Neural progenitor cell (in vitro differentiated cells): Measurements from ENCODE around the gene NCKAP5. TPM values are rescaled to one million over a fixed set of nuclear protein-coding genes. Genes with fewer than 3 reads are reported as not detected.
A peak's percentile ranks its signal among the peaks of the same experiment; 100 is the strongest.

Source experiments
- DNase-seq: peaks from one replicate; pipeline ENCODE4 v3.0.0-alpha.2; 2016; ENCODE audit warnings: low spot score
- H2AFZ ChIP-seq: fragments of 200-600 bp; sonication (generic); replicated peaks from 2 replicates; pipeline ENCODE4 v1.6.1; 2016; ENCODE audit warnings: antibody characterized with exemption
- H3F3A ChIP-seq: fragments of 200-600 bp; sonication (generic); 2 replicates; pipeline ENCODE4 v1.6.1; 2016; ENCODE audit warnings: antibody characterized with exemption, low read depth
- H3K27ac ChIP-seq: fragments of 200-600 bp; sonication (generic); 2 replicates; pipeline ENCODE4 v1.5.1; 2016; ENCODE audit warnings: mild to moderate bottlenecking
- H3K27me3 ChIP-seq: fragments of 200-600 bp; sonication (generic); 2 replicates; pipeline ENCODE4 v1.6.1; 2016; ENCODE audit warnings: mild to moderate bottlenecking, moderate library complexity
- H3K36me3 ChIP-seq: fragments of 200-600 bp; sonication (generic); 2 replicates; pipeline ENCODE4 v1.5.1; 2016
- H3K4me1 ChIP-seq: fragments of 200-600 bp; sonication (generic); 2 replicates; pipeline ENCODE4 v1.6.1; 2016; ENCODE audit warnings: mixed run types
- H3K4me2 ChIP-seq: fragments of 200-600 bp; sonication (generic); 2 replicates; pipeline ENCODE4 v1.6.1; 2016
- H3K4me3 ChIP-seq: fragments of 200-600 bp; sonication (generic); 2 replicates; pipeline ENCODE4 v1.5.1; 2016
- H3K79me2 ChIP-seq: fragments of 200-600 bp; sonication (generic); 2 replicates; pipeline ENCODE4 v1.6.1; 2016; ENCODE audit warnings: low read depth
- H3K9ac ChIP-seq: fragments of 200-600 bp; sonication (generic); 2 replicates; pipeline ENCODE4 v1.6.1; 2016
- H3K9me3 ChIP-seq: fragments of 200-600 bp; sonication (generic); 2 replicates; pipeline ENCODE4 v1.5.1; 2016; ENCODE audit warnings: low read depth
- H4K20me1 ChIP-seq: fragments of 200-600 bp; sonication (generic); 2 replicates; pipeline ENCODE4 v1.6.1; 2016; ENCODE audit warnings: low read depth
- H3K27ac Mint-ChIP-seq: 3 replicates; pipeline ENCODE4 v1.8.0; 2021; ENCODE audit warnings: mixed read lengths
- H3K27me3 Mint-ChIP-seq: 2 replicates; pipeline ENCODE4 v1.8.0; 2022; ENCODE audit warnings: low read depth, mild to moderate bottlenecking, inconsistent platforms, moderate library complexity, mixed read lengths; ENCODE audit not compliant: insufficient read depth
- H3K36me3 Mint-ChIP-seq: 3 replicates; pipeline ENCODE4 v1.8.0; 2021; ENCODE audit warnings: mixed read lengths
- H3K4me1 Mint-ChIP-seq: 3 replicates; pipeline ENCODE4 v1.8.0; 2021; ENCODE audit warnings: mixed read lengths
- H3K4me3 Mint-ChIP-seq: 3 replicates; pipeline ENCODE4 v1.8.0; 2021; ENCODE audit warnings: mild to moderate bottlenecking, moderate library complexity, mixed read lengths
- H3K9me3 Mint-ChIP-seq: 3 replicates; pipeline ENCODE4 v1.8.0; 2020; ENCODE audit warnings: mixed read lengths
- EZH2 ChIP-seq: fragments of 200-600 bp; sonication (generic); IDR thresholded peaks from 2 replicates; pipeline ENCODE4 v1.6.1; 2017; ENCODE audit warnings: antibody characterized with exemption, mild to moderate bottlenecking, moderate library complexity
- EZH2phosphoT487 ChIP-seq: fragments of 200-600 bp; sonication (generic); IDR thresholded peaks from 2 replicates; pipeline ENCODE4 v1.6.1; 2017; ENCODE audit warnings: antibody characterized with exemption
- total RNA-seq: library from RNA; depleted of rRNA; stranded (reverse); fragments of >200 nt; gene quantifications from 2 replicates; pipeline ENCODE4 v1.2.3, GENCODE V29; 2015; ENCODE audit warnings: low replicate concordance
- TF ChIP-seq, protein P1 (sequence below): fragments of 200-600 bp; sonication (generic); IDR thresholded peaks from 2 replicates; pipeline ENCODE4 v1.5.1; 2017; ENCODE audit warnings: antibody characterized with exemption, mild to moderate bottlenecking

Gene NCKAP5
- total RNA-seq, 1 donor from 2014 or later = 0.47 TPM

GRCh38 chr2:132825601-132826000, 742.7 kb downstream of the NCKAP5 start:
- no peak overlapping the region for H3K4me3 ChIP-seq
- H3K9ac ChIP-seq = no peak overlapping the region
- no peaks in the 10 kb centered on the region for H3K27me3 ChIP-seq
- H3K79me2 ChIP-seq = no peaks in the 10 kb centered on the region
- H3K36me3 Mint-ChIP-seq = peaks cover 10% of the 10 kb centered on the region
- H3K27ac Mint-ChIP-seq = no peak overlapping the region
- no peaks in the 10 kb centered on the region for H3K9me3 ChIP-seq
- peaks cover 11% of the 10 kb centered on the region for H3K9me3 Mint-ChIP-seq
- H2AFZ ChIP-seq = no peak overlapping the region
- no peak overlapping the region for H3K4me2 ChIP-seq
- H3K4me3 Mint-ChIP-seq = no peak overlapping the region
- H4K20me1 ChIP-seq = no peaks in the 10 kb centered on the region
- H3K27ac ChIP-seq = no peak overlapping the region
- no peak for DNase-seq
- no peaks in the 10 kb centered on the region for H3F3A ChIP-seq
- H3K27me3 Mint-ChIP-seq = no peaks in the 10 kb centered on the region
- peaks cover 19% of the 10 kb centered on the region for H3K4me1 Mint-ChIP-seq
- H3K36me3 ChIP-seq = no peaks in the 10 kb centered on the region
- no peak for TF ChIP-seq EZH2phosphoT487
- no peak for TF ChIP-seq EZH2
- TF ChIP-seq, protein P1, sequence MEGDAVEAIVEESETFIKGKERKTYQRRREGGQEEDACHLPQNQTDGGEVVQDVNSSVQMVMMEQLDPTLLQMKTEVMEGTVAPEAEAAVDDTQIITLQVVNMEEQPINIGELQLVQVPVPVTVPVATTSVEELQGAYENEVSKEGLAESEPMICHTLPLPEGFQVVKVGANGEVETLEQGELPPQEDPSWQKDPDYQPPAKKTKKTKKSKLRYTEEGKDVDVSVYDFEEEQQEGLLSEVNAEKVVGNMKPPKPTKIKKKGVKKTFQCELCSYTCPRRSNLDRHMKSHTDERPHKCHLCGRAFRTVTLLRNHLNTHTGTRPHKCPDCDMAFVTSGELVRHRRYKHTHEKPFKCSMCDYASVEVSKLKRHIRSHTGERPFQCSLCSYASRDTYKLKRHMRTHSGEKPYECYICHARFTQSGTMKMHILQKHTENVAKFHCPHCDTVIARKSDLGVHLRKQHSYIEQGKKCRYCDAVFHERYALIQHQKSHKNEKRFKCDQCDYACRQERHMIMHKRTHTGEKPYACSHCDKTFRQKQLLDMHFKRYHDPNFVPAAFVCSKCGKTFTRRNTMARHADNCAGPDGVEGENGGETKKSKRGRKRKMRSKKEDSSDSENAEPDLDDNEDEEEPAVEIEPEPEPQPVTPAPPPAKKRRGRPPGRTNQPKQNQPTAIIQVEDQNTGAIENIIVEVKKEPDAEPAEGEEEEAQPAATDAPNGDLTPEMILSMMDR = no peak
- H3K4me1 ChIP-seq = no peaks in the 10 kb centered on the region

- H3K9me3 ChIP-seq = no peaks in the 10 kb centered on the region
- H3F3A ChIP-seq = no peaks in the 10 kb centered on the region
- no peak overlapping the region for H3K4me2 ChIP-seq
- no peaks in the 10 kb centered on the region for H3K4me1 ChIP-seq
- H3K9ac ChIP-seq = no peak overlapping the region
- no peaks in the 10 kb centered on the region for H3K27me3 Mint-ChIP-seq
- no peak overlapping the region for H3K27ac ChIP-seq
- no peaks in the 10 kb centered on the region for H3K27me3 ChIP-seq
- DNase-seq = no peak
- H3K27ac Mint-ChIP-seq = no peak overlapping the region
- peaks cover 7% of the 10 kb centered on the region for H3K36me3 Mint-ChIP-seq
- no peak overlapping the region for H3K4me3 ChIP-seq
- H3K36me3 ChIP-seq = no peaks in the 10 kb centered on the region
- H2AFZ ChIP-seq = no peak overlapping the region
- no peaks in the 10 kb centered on the region for H4K20me1 ChIP-seq
- H3K9me3 Mint-ChIP-seq = peaks cover 11% of the 10 kb centered on the region
- H3K4me1 Mint-ChIP-seq = peaks cover 16% of the 10 kb centered on the region
- no peak overlapping the region for H3K4me3 Mint-ChIP-seq
- no peaks in the 10 kb centered on the region for H3K79me2 ChIP-seq
- no peak for TF ChIP-seq EZH2phosphoT487
- no peak for TF ChIP-seq EZH2
- TF ChIP-seq, protein P1 = no peak
Measured at GRCh38 chr2:132824716-132825115, 743.5 kb downstream of the NCKAP5 start.

GRCh38 chr2:132816234-132816633, 752.0 kb downstream of the NCKAP5 start:
- H3K4me3 Mint-ChIP-seq = no peak overlapping the region
- H3K9me3 ChIP-seq = no peaks in the 10 kb centered on the region
- no peak overlapping the region for H3K4me2 ChIP-seq
- peaks cover 14% of the 10 kb centered on the region for H3K36me3 Mint-ChIP-seq
- H3K27me3 ChIP-seq = no peaks in the 10 kb centered on the region
- no peak for DNase-seq
- no peaks in the 10 kb centered on the region for H3K79me2 ChIP-seq
- no peaks in the 10 kb centered on the region for H3K36me3 ChIP-seq
- TF ChIP-seq EZH2 = no peak
- TF ChIP-seq EZH2phosphoT487 = no peak
- TF ChIP-seq, protein P1 = no peak
- no peaks in the 10 kb centered on the region for H3K4me1 ChIP-seq
- H2AFZ ChIP-seq = peak overlapping the region; percentile 48
- H3K9me3 Mint-ChIP-seq = peaks cover 7% of the 10 kb centered on the region
- H3F3A ChIP-seq = no peaks in the 10 kb centered on the region
- H3K27ac ChIP-seq = no peak overlapping the region
- no peaks in the 10 kb centered on the region for H4K20me1 ChIP-seq
- H3K4me3 ChIP-seq = no peak overlapping the region
- no peak overlapping the region for H3K27ac Mint-ChIP-seq
- no peak overlapping the region for H3K9ac ChIP-seq
- H3K4me1 Mint-ChIP-seq = peaks cover 13% of the 10 kb centered on the region
- H3K27me3 Mint-ChIP-seq = peaks cover 2% of the 10 kb centered on the region
